SIG-M5 treated with dmso at 0.1 percent for 504 hours (cell line): ENCODE results near the gene GHRHR.

Source experiments
- DNase-seq: peaks from one replicate; lab custom pipeline; 2025; ENCODE audit not compliant: unreplicated experiment; lab: John Stamatoyannopoulos, UW

Gene GHRHR

GRCh38 chr7:30983914-30984247, 20.1 kb downstream of the GHRHR start:
- DNase-seq = no peak

DNA sequence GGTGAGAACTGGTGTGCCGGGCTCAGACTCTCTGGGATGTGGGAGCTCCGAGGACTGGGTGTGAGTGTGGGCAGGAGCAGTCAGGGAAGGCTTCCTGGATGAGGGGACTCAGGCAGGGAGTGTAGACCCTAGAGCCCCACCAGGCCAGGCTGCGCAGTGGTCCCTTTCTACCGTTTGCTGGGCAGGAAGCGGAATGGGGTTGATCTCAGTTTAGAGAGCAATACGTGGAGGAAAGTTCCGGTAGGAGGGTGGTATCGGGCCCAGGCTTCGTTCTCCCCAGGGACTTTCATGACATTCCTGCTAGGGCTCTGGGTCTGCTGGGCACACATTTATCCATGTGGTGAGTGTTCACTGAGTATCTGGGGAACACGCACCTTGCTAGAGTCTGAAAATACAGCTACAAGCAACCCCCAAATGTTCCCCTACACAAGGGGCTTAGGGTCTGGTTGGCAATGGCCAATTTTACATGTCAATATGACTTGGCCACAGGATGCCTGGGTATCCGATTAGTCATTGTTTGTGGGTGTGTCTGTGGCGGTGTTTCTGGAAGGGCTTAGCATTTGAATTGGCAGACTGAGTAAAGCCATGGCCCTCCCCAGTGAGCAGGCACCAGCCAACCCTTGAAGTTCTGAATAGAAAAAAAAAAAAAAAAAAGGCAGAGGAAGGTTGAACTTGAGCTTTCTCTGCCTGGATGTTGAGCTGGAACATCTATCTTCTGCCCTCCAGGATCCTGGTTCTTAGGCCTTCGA, 20.8 kb downstream of the GHRHR start:
- no peak for DNase-seq

GRCh38 chr7:30985756-30986155, 22.0 kb downstream of the GHRHR start:
- DNase-seq = no peak

- no peak for DNase-seq
Observed at GRCh38 chr7:30986331-30986730, 22.6 kb downstream of the GHRHR start.

DNA sequence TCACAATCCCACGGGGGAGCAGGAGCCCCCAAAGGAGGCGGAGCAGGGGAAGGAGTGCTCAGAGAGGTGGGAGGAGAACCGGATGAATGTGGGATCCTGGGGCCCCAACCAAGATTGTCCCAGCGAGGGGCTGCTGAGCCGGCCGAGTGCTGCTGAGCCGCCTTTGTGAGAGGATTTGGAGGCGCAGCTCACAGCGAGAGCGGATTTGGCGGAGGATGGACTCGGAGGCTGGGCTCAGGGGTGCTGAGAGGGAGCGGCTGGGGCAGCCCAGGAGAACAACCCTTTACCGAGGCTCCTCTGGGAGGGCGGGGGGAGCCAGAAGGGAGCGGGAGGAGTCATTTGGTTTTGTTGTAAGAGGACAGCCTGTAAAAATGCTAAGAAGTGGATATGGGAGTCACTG, 23.0 kb downstream of the GHRHR start:
- no peak for DNase-seq

DNA sequence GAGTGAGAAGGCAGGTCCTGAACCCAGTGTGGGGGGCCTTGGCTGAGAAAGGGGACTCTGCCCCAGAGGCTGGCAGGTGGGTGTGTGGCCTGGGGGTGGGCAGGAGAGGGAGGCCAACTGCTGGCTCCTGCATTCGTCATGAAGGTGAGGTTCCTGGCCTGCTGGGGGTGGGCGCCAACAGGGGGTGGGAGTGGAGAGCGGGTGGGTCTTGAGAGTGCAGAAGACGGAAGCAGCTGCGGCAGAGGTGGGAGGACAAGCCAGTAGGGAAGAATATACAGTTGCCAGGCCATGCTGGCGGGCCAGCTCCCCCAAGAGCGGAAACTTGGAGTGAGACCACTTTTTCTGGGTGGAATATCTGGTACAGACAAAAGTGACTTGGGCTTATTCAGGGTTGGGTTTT, 23.4 kb downstream of the GHRHR start:
- DNase-seq = no peak

DNA sequence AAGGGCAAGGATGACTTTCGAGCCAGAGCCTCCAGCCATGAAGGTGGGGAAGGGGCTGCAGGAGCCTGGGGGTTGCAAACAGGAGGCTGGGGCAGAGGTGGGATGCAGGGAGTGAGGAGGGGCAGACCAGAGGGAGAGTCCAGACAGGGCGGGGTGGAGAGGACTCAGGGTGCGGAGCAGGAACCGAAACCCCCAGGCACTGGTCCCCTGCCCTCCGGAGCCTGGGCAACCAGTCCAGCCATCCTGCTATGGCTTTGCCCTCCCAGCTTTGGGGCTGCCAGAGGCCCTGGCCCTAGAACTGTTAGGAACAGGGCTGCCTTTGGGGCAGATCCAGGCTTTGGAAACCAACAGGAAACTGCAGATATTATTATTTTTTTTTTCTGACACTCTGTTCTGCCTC, 24.2 kb downstream of the GHRHR start:
- no peak for DNase-seq

- peak; percentile 24 for DNase-seq
Observed at GRCh38 chr7:30988351-30989005, 24.7 kb downstream of the GHRHR start.

- DNase-seq = no peak
Observed at GRCh38 chr7:30989008-30989823, 25.5 kb downstream of the GHRHR start.

DNA sequence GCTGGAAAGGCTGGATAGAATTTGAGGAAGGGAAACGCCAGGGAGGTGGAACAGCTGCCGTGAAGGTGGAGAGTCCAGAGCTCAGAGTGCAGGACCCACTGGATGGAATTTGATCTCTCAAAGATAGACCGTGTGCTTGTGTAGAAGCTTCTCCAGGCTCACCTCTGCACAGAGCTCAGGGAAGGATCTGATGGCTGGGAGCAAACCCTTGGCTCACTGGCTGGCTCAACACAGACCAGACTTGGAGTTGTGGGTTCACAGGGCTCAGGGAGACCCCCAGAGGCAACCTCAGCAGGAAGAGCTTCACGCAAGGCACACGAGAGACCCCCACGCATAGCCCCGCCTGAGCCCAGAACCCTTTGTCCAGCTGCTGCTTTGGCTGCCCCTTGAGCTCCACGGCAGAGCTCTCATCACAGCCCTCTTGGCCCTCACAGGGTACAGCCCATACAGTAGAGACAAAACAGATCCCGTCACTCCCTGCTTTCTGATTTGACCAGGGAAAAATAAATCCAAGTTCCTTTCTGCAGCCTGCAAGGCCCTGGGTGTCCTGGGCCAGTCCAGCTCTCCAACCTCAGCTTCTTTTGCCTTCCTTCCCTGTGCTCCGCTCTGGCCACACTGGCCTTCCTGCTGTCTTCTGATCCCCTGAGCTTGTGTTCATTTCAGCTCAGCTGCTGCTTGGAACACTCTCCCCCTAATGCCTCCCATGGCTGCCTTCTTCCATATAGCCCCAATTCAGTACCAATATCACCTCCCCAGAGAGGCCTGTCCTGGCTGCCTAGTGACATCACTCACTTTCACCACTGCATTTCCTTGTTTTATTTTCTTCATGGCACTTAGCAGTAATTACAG, 26.3 kb downstream of the GHRHR start:
- DNase-seq = no peak

DNA sequence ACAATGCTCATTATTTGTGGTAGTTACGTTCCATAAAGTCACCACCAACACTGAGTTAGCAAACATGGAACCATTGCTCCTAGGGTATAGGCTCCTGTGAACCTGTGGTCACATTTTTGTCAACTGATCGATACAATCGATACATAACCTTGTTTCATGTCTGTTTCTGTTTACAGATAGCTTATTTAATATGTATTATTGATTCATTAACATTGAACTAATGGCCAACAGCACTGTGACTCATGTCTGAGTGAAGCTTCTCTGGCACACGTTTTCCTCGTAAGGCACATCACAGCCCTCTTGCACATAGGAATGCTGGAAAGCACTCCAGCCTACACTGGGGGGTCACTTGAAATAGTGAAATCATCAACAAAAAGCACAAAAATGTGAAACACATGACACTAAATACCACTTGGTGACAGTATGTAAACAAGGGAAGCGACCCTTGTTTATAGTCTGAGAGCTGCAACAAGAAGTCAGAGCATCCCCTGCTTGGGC, 27.0 kb downstream of the GHRHR start:
- DNase-seq = no peak

DNA sequence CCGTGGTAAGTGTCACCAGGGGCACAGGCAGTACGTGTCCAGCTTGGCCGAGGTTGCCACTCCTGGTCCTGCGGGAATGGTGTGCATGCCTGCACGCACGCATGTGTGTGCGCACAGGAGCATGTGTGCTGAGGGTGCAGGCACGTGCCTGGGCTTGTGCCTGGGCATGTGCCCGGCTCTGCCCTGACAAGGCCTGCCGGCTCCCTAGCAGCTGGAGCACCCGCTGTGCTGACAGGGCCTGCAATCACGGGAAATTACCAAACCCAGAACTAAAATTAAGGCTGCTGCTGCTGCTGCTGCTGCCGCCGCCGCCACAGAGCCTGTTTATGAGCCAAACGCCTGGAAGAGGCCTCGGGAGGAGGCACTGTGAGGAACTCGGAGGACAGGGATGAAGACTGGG, 28.7 kb downstream of the GHRHR start:
- no peak for DNase-seq

GRCh38 chr7:30994206-30995100, 30.7 kb downstream of the GHRHR start:
- DNase-seq = no peak

- DNase-seq = no peak
Observed at GRCh38 chr7:30995536-30995935, 31.8 kb downstream of the GHRHR start.

- DNase-seq = no peak
Observed at GRCh38 chr7:30996256-30996655, 32.5 kb downstream of the GHRHR start.

DNA sequence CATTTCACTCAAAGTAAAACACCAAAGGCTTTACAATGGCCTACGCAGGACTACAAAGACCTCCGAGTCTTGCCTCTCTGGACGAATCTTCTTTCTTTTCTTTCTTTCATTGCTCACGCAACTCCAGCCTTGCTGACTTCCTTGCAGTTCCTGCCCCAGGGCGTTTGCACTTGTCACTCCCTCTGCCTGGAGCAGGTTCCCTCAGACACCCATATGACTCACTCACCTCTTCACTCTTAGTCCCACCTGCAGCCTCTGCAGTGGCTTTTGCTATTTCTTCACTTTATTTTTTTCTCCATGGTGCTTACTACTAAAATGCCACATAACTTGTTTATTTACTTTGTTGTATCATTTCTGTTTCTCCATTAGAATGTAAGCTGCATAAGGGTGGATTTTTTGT, 33.1 kb downstream of the GHRHR start:
- DNase-seq = no peak

DNA sequence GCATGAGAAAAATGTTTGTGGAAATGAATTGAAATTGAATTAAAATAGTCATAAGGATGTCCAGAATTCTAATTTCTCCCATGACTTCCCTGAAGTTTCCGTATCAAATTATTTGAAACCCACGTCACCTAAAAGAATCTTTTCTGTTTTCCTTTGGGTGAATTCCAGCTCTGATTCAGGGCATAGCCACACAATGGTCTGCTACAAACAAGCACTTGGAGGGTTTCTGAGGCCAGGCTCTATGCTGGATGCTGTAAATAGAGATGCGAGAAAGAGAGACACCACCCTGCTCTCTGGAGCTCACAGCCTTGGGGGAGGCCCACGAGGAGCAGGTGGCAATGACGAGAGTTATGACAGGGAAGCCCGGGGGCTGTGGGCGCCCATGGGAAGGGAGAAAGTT, 33.6 kb downstream of the GHRHR start:
- DNase-seq = no peak

DNA sequence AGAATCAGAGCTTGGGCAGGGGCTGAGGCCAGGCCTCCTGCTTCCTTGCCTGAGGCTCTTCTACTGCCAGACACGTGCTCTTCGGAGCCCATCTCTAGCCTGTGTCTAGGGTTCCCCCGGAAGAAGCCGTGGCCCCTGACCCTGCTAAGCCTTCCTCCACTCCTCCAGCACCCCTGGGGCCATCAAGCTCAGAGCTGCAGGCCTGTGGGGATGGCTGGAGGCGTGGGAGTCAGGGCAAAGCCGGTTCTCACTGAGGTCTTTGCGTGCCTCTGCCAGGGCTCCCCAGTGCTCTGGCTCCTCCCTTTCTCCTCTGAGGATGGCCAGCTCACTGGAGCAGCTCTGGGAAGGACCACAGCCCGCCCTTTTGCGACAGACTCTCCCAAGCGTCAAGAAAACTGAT, 34.4 kb downstream of the GHRHR start:
- no peak for DNase-seq

- peak; percentile 24 for DNase-seq
Observed at GRCh38 chr7:31000161-31000693, 36.5 kb downstream of the GHRHR start.

DNA sequence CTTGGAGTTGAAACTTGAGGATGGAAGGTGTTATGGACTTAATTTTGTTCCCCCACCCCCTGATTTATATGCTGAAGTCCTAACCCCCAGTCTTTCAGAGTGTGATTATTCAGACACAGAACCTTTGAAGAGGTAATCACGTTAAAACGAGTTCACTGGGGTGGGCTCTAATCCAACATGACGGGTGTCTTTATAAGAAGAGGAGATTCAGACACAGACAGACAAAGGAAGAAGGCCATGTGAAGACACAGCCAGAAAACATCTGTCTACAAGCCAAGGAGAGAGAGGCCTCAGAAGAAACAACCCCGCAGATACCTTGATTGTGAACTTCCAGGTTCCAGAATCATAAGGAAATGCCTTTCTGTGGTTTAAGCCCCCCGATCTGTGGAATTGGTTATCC, 37.0 kb downstream of the GHRHR start:
- DNase-seq = no peak
